ENCODE results near the gene ERBB4.

Gene ERBB4

GRCh38 chr2:211955648-211956047, 583.0 kb downstream of the ERBB4 start:
- no peak for DNase-seq (ENCODE audit: low spot score)
- TF ChIP-seq, protein P1, sequence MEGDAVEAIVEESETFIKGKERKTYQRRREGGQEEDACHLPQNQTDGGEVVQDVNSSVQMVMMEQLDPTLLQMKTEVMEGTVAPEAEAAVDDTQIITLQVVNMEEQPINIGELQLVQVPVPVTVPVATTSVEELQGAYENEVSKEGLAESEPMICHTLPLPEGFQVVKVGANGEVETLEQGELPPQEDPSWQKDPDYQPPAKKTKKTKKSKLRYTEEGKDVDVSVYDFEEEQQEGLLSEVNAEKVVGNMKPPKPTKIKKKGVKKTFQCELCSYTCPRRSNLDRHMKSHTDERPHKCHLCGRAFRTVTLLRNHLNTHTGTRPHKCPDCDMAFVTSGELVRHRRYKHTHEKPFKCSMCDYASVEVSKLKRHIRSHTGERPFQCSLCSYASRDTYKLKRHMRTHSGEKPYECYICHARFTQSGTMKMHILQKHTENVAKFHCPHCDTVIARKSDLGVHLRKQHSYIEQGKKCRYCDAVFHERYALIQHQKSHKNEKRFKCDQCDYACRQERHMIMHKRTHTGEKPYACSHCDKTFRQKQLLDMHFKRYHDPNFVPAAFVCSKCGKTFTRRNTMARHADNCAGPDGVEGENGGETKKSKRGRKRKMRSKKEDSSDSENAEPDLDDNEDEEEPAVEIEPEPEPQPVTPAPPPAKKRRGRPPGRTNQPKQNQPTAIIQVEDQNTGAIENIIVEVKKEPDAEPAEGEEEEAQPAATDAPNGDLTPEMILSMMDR (IDR thresholded peaks at IDR 0.05) = no peak
- H3K4me3 ChIP-seq = no peak overlapping the region
- no peak overlapping the region for H3K27ac ChIP-seq

DNA sequence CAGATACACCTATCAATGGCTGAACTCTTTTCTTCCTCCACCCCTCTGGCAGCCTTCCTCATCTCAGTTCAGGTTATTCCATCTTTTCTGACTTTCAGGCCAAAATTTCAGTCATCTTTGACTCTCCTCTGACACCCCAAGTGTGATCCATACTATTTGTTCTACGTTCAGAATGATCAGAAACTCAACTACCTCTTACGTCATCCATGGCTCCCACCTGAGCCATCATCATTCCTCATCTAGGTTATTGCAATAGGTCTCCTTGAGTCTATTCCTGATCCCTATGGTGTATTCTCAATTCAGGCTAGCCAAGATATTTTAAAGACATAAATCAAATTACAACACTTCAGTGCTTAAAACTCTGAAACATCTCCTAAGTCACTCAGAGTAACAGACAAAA, 589.7 kb downstream of the ERBB4 start:
- Histone ChIP-seq H3K27ac (no peak overlapping the region), H3K4me3 (no peak overlapping the region)
- no peak for DNase-seq (ENCODE audit: low spot score)
- TF ChIP-seq, protein P1 (IDR thresholded peaks at IDR 0.05) = no peak

GRCh38 chr2:211946960-211947359, 591.6 kb downstream of the ERBB4 start:
- TF ChIP-seq, protein P1 (IDR thresholded peaks at IDR 0.05) = no peak
- no peak overlapping the region for H3K4me3 ChIP-seq
- no peak for DNase-seq (ENCODE audit: low spot score)
- no peak overlapping the region for H3K27ac ChIP-seq

GRCh38 chr2:211944572-211944971, 594.0 kb downstream of the ERBB4 start:
- TF ChIP-seq, protein P1 (IDR thresholded peaks at IDR 0.05) = no peak
- no peak for DNase-seq (ENCODE audit: low spot score)
- Histone ChIP-seq H3K4me3 (no peak overlapping the region), H3K27ac (no peak overlapping the region)

DNA sequence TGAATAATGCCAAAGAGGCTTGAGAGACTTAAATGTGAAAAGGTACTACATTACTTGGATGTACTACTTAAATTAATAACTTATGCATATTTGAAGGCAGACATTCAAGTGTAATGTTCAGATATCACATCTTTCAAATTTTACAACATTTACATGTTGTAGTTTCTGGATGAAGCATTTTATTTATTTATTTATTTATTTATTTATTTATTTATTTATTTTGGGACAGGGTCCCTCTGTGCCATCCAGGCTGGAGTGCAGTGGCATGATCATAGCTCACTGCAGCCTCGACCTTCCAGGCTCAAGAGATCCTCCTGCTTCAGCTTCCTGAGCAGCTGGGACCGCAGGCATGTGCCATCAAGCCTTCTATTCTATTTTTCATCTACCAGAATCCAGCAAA, 596.4 kb downstream of the ERBB4 start:
- DNase-seq (ENCODE audit: low spot score) = no peak
- Histone ChIP-seq H3K27ac (no peak overlapping the region), H3K4me3 (no peak overlapping the region)
- TF ChIP-seq, protein P1 (IDR thresholded peaks at IDR 0.05) = no peak

- TF ChIP-seq, protein P1 (IDR thresholded peaks at IDR 0.05) = no peak
- Histone ChIP-seq H3K4me3 (no peak overlapping the region), H3K27ac (no peak overlapping the region)
Measured at GRCh38 chr2:211941216-211941747, 597.3 kb downstream of the ERBB4 start.

DNA sequence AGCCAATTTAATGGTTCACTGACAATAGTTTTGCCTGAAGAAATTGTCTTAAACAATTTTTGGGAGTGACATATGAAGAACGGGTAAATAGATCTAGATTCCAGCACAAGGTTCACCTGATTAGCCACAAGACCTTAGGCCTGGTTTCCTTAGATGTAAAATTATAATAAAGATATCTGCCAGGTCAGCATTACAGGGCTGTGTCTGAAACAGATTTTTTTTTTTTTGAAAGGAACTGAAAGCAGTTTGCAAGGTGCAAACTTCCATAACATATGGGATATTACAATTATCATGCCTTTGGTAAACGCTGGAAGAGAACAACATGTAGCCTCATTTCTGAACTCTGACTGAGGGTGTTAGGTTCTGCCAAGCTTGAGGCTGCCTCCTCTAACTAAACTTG, 599.4 kb downstream of the ERBB4 start:
- no peak overlapping the region for H3K4me3 ChIP-seq

More at GRCh38 chr2:211941216-211941747, 597.3 kb downstream of the ERBB4 start:
- DNase-seq (ENCODE audit: low spot score) = no peak

More for the DNA sequence above, 599.4 kb downstream of the ERBB4 start:
- TF ChIP-seq, protein P1 (IDR thresholded peaks at IDR 0.05) = no peak
- DNase-seq (ENCODE audit: low spot score) = no peak
- no peak overlapping the region for H3K27ac ChIP-seq
